ENCODE results near the gene ASTN2. TPM values are rescaled to one million over a fixed set of nuclear protein-coding genes. Genes with fewer than 3 reads are reported as not detected.

The ASTN2 gene
- total and polyA plus RNA-seq, 2 experiments from 2014 or later = 5.6 to 7.7 TPM

DNA sequence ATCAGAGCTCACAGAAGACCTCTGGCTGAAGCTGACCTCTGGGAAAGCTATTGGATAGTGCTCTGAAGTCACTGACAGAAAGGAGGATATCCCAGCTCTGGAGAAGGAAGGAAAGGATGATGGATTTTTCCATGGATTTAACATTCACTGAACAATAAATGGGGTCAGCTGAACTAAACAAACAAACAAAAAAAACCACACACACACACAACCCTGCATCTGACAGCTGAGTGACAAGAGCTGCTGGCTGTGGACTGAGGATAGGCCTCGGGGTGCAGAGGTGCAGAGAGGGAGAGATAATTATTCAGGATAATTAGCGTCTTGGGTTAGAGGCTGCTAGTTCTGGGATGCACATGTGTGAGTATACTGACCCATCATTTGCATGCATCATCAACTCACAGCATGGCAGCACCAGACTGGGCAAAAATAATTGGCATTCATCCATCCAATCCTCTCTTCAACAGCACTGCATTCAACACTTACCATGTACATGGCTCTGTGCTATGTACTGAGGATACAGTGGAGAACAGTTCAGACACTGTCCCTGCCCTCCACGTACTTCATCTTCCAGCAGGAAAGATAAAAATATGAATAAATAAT is 859.2 kb downstream of the ASTN2 start:
- Histone ChIP-seq H3K36me3 (no peaks in the 10 kb centered on the region), H3K27me3 (no peaks in the 10 kb centered on the region), H3K27ac (no peak overlapping the region), H3K4me3 (no peak overlapping the region), H3K9me3 (ENCODE audit: low read depth) (no peaks in the 10 kb centered on the region), H3K4me1 (ENCODE audit: low read depth) (peaks cover 5% of the 10 kb centered on the region)
- TF ChIP-seq, protein P1, sequence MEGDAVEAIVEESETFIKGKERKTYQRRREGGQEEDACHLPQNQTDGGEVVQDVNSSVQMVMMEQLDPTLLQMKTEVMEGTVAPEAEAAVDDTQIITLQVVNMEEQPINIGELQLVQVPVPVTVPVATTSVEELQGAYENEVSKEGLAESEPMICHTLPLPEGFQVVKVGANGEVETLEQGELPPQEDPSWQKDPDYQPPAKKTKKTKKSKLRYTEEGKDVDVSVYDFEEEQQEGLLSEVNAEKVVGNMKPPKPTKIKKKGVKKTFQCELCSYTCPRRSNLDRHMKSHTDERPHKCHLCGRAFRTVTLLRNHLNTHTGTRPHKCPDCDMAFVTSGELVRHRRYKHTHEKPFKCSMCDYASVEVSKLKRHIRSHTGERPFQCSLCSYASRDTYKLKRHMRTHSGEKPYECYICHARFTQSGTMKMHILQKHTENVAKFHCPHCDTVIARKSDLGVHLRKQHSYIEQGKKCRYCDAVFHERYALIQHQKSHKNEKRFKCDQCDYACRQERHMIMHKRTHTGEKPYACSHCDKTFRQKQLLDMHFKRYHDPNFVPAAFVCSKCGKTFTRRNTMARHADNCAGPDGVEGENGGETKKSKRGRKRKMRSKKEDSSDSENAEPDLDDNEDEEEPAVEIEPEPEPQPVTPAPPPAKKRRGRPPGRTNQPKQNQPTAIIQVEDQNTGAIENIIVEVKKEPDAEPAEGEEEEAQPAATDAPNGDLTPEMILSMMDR (IDR thresholded peaks at IDR 0.05; ENCODE audit: low read depth, low read length) = no peak
- no peak for DNase-seq (ENCODE audit: low read depth in 1 of 2, low spot score in 1 of 2)

DNA sequence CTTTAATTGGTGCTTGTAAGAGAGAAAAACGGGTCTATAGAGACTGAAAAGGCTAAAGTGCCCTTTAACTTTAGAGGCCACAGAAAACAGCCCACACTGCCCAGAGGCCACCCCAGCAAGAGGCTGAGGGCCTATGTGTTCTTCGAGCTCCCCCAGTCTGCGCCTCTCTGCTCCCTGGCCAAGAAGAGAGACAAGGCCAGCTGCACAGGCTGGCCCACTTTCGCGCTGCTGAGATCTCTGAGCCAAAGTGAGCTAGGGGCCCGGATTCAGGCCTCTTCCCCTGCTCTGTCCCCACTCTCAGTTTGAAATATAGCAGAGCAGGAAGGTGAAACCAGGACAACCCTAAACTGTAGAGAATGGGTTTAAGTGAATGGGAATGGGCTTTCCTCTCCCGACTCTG is 859.7 kb downstream of the ASTN2 start:
- Histone ChIP-seq H3K27me3 (no peaks in the 10 kb centered on the region), H3K9me3 (ENCODE audit: low read depth) (no peaks in the 10 kb centered on the region), H3K4me3 (no peak overlapping the region), H3K4me1 (ENCODE audit: low read depth) (peaks cover 5% of the 10 kb centered on the region), H3K36me3 (no peaks in the 10 kb centered on the region), H3K27ac (no peak overlapping the region)
- TF ChIP-seq, protein P1 (IDR thresholded peaks at IDR 0.05; ENCODE audit: low read depth, low read length) = no peak
- DNase-seq (ENCODE audit: low read depth in 1 of 2, low spot score in 1 of 2) = no peak

DNA sequence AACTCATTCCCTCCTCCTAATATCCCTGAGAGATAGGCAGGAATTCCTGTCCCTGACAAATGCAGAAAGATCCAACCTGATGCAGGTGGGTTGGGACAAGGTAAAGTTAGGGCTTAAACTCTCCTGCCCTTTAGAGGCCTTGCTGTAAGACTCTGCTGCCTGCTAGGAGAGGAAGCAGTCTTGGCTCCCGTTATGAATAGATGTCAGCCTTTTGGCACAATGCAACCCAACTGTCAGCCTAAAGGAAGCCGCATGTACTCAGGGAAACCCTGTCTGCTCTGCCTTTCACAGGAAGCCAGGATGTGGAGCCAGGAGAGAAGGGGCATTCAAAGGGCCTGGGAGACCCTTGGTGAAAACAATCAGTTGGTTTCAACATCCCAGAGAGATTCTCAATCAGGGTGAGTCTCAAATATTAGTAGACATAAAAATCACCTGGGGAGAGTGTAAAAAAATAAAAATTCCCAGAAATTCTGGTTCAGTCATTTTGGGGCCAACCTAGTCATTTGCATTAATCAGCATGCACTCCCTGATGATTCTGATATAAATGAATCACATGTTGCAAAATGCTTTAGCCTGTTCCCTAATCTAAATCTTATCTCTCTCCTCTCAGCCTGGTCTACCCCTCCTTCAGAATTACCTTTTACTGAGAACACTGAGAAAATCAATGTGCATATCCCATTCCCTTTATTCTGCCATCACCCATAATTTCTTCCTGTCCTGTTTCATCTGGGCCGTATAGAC is 864.0 kb downstream of the ASTN2 start:
- DNase-seq (ENCODE audit: low read depth in 1 of 2, low spot score in 1 of 2) = peak in 1 of 2 donors; percentile 91
- Histone ChIP-seq H3K27ac (no peak overlapping the region), H3K27me3 (no peaks in the 10 kb centered on the region), H3K4me1 (ENCODE audit: low read depth) (no peaks in the 10 kb centered on the region), H3K4me3 (no peak overlapping the region), H3K36me3 (no peaks in the 10 kb centered on the region), H3K9me3 (ENCODE audit: low read depth) (no peaks in the 10 kb centered on the region)
- TF ChIP-seq, protein P1 (IDR thresholded peaks at IDR 0.05; ENCODE audit: low read depth, low read length) = no peak

DNA sequence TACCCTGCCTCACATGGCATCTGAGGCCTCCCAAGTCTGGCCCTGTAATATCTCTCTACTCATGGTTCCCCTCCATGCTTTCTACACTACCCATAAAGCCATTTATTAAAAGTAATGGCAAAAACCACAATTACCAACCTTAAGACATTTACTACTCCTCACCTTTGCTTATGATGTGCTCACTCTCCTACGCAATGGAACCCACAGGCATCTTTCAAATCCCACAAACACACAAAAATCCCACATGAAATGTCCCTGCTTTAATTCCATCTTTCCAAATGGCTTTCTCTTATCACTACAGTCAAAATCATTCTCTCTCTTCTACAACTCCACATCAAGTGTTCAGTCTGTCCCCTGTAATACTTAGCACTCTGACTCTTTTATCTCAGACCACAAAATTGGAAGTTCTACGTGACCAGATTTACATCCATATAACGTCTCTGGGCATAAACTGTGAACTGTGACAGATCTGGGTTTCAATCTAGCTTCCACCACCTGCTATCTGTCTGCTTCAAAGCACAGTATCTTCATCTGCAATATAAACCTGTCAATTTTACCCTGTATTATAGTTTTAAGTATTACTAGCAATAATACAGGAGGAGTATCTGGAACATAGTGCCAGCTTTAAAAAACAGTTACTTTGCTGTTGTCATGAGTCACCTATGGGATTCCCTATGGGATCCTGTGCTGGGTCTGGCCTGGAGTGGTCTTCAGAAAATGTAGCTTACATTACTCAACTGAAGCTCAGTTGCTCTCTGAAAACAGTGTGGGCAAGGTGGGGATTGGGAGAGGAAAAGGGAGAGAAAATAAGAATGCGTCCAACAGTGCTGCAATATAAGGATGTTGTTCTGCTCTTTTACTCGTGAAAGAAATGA is 864.8 kb downstream of the ASTN2 start:
- TF ChIP-seq, protein P1 (IDR thresholded peaks at IDR 0.05; ENCODE audit: low read depth, low read length) = no peak
- no peaks in the 10 kb centered on the region for H3K9me3 ChIP-seq (ENCODE audit: low read depth)
- H3K4me3 ChIP-seq = no peak overlapping the region
- H3K27ac ChIP-seq = no peak overlapping the region
- no peaks in the 10 kb centered on the region for H3K4me1 ChIP-seq (ENCODE audit: low read depth)
- DNase-seq (ENCODE audit: low read depth in 1 of 2, low spot score in 1 of 2) = no peak
- H3K27me3 ChIP-seq = no peaks in the 10 kb centered on the region
- H3K36me3 ChIP-seq = no peaks in the 10 kb centered on the region

DNA sequence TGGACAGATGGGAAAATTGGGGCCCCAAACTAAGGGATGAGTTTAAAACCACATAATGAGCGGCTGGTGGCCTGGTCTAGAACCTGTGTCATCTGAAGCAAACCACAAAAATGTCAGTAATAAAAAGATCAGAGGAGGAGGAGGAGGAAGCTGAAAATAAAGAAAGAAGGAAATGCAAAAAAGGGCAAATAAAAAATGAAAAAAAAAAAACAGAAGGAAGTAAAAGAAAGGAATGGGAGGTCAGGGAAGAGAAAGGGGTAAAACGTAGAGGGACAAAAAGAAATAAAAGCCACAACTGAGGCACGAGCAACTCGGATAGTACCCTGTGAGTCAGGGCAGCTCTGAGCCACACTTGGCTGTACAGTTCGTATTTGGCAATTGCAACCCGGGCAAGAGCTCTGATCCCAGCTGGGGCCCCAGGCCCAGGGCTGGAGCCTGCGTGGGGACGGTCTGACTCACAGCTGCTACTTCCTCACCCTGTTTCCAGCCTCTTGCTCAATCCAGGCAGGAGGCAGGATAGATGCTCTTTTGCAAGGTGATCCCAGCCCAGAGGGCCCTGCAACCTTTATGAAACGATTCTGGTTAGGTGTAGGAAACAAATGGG is 865.7 kb downstream of the ASTN2 start:
- H3K36me3 ChIP-seq = no peaks in the 10 kb centered on the region
- no peak overlapping the region for H3K27ac ChIP-seq
- no peaks in the 10 kb centered on the region for H3K27me3 ChIP-seq
- TF ChIP-seq, protein P1 (IDR thresholded peaks at IDR 0.05; ENCODE audit: low read depth, low read length) = no peak
- peak in 1 of 2 donors; percentile 97 for DNase-seq (ENCODE audit: low read depth in 1 of 2, low spot score in 1 of 2)
- H3K9me3 ChIP-seq (ENCODE audit: low read depth) = no peaks in the 10 kb centered on the region
- H3K4me1 ChIP-seq (ENCODE audit: low read depth) = no peaks in the 10 kb centered on the region
- no peak overlapping the region for H3K4me3 ChIP-seq
